Tibial artery (tissue), 4 donors: ENCODE measurements around the gene CKAP2L.
A peak's percentile ranks its signal among the peaks of the same experiment; 100 is the strongest.

Source experiments
- DNase-seq, 2 donors: peaks; one replicate each; pipeline ENCODE4 v3.0.0-alpha.2; 2019
- H3K27ac ChIP-seq, 2 donors: fragments of 200-600 bp; sonication (generic) in 1 of 2; 1 replicate in 1 of 2; 2 replicates in 1 of 2; pipeline ENCODE4 v1.5.1; 2018 to 2019; ENCODE audit warnings: mild to moderate bottlenecking in 1 of 2
- H3K27me3 ChIP-seq, 2 donors: fragments of 200-600 bp; sonication (generic) in 1 of 2; one replicate each; pipeline versions ENCODE4 v1.5.1 to v1.6.0; 2016 to 2019
- H3K36me3 ChIP-seq, 3 donors: fragments of 200-600 bp; sonication (generic) in 2 of 3; one replicate each; pipeline ENCODE4 v1.5.1; 2016 to 2019; ENCODE audit warnings: mild to moderate bottlenecking in 2 of 3
- H3K4me1 ChIP-seq, 4 donors: fragments of 200-600 bp; sonication (generic) in 2 of 4; 1 replicate in 3 of 4; 2 replicates in 1 of 4; pipeline ENCODE4 v1.5.1; 2016 to 2019
- H3K4me3 ChIP-seq, 2 donors: fragments of 200-600 bp; sonication (generic) in 1 of 2; 1 replicate in 1 of 2; 2 replicates in 1 of 2; pipeline ENCODE4 v1.5.1; 2018 to 2019; ENCODE audit warnings: mild to moderate bottlenecking in 2 of 2
- H3K9me3 ChIP-seq, 3 donors: fragments of 200-600 bp; sonication (generic) in 1 of 3; one replicate each; pipeline ENCODE4 v1.5.1; 2016 to 2019
- CTCF ChIP-seq, 2 experiments: fragments of 200-600 bp in 1 of 2; fragments of 450-650 bp in 1 of 2; IDR thresholded peaks; one replicate each; pipeline ENCODE4 v1.5.1; 2017 to 2019; ENCODE audit warnings: antibody characterized with exemption in 2 of 2, mild to moderate bottlenecking in 1 of 2, moderate library complexity in 1 of 2
- intact Hi-C: fragments of 100-400 bp; cut with DNase I; formaldehyde crosslinking; loops from one replicate; pipeline ENCODE4 v1.15.0; 2023; ENCODE audit warnings: low total_unique reads

The CKAP2L gene

GRCh38 chr2:112768432-112768831, 4.0 kb upstream of the CKAP2L start:
- H3K4me3 ChIP-seq = no peak overlapping the region

GRCh38 chr2:112767693-112768330, 3.4 kb upstream of the CKAP2L start:
- H3K4me1 ChIP-seq = peaks cover 0 to 14% (median 9%) of the 10 kb centered on the region in 4 donors
- TF ChIP-seq CTCF (IDR thresholded peaks at IDR 0.05) = no peak
- no peak for DNase-seq
- no peaks in the 10 kb centered on the region for H3K27me3 ChIP-seq
- no peaks in the 10 kb centered on the region for H3K36me3 ChIP-seq
- no peaks in the 10 kb centered on the region for H3K9me3 ChIP-seq
- intact Hi-C loops = no loop called here
- H3K4me3 ChIP-seq = peak overlapping the region in 1 of 2 donors; percentile 26
- peak overlapping the region in 1 of 2 donors; percentile 14 for H3K27ac ChIP-seq

More at GRCh38 chr2:112768432-112768831, 4.0 kb upstream of the CKAP2L start:
- no peaks in the 10 kb centered on the region for H3K9me3 ChIP-seq
- intact Hi-C loops = no loop called here
- no peaks in the 10 kb centered on the region for H3K36me3 ChIP-seq
- no peak overlapping the region for H3K27ac ChIP-seq
- no peak for TF ChIP-seq CTCF (IDR thresholded peaks at IDR 0.05)
- H3K4me1 ChIP-seq = peaks cover 0 to 14% (median 9%) of the 10 kb centered on the region in 4 donors
- H3K27me3 ChIP-seq = no peaks in the 10 kb centered on the region
- DNase-seq = no peak

GRCh38 chr2:112765251-112765650, 842 bp upstream of the CKAP2L start:
- Histone ChIP-seq H3K4me1 (peaks cover 0 to 14% (median 9%) of the 10 kb centered on the region in 4 donors), H3K27ac (peak overlapping the region; percentile 19 to 35), H3K4me3 (peak overlapping the region; percentile 62 to 69), H3K27me3 (no peaks in the 10 kb centered on the region), H3K9me3 (no peaks in the 10 kb centered on the region), H3K36me3 (no peaks in the 10 kb centered on the region)
- no peak for TF ChIP-seq CTCF (IDR thresholded peaks at IDR 0.05)
- intact Hi-C loops = no loop called here
- DNase-seq = no peak

GRCh38 chr2:112762276-112762675, 2.1 kb downstream of the CKAP2L start:
- Histone ChIP-seq H3K36me3 (no peaks in the 10 kb centered on the region), H3K9me3 (no peaks in the 10 kb centered on the region), H3K27me3 (no peaks in the 10 kb centered on the region), H3K4me3 (no peak overlapping the region), H3K4me1 (peaks cover 0 to 14% (median 9%) of the 10 kb centered on the region in 4 donors), H3K27ac (no peak overlapping the region)
- TF ChIP-seq CTCF (IDR thresholded peaks at IDR 0.05) = no peak
- intact Hi-C loops = no loop called here
- no peak for DNase-seq

GRCh38 chr2:112760149-112760548, 4.3 kb downstream of the CKAP2L start:
- no peak for TF ChIP-seq CTCF (IDR thresholded peaks at IDR 0.05)
- Histone ChIP-seq H3K27me3 (no peaks in the 10 kb centered on the region), H3K4me1 (peaks cover 0 to 12% (median 7%) of the 10 kb centered on the region in 4 donors), H3K9me3 (no peaks in the 10 kb centered on the region), H3K4me3 (no peak overlapping the region), H3K27ac (no peak overlapping the region), H3K36me3 (no peaks in the 10 kb centered on the region)
- no peak for DNase-seq
- intact Hi-C loops = no loop called here
